Measurements from ENCODE around the gene PLCD4.

DNA sequence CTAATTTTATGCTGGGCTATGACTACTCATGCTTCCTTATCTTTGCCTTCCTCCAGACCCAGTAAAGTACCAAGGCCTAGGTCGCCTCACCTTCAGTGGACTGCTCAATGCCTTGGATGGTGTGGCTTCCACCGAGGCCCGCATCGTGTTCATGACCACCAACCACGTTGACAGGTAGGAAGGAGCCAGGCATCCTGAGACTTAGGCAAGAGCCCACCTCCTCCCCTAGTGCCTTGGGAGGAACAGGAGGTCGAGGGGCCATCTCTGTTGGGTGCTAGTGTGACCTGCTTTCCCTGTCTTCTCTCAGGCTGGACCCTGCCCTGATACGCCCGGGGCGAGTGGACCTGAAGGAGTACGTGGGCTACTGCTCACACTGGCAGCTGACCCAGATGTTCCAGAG lies 55.1 kb downstream of the PLCD4 start:
- TF ChIP-seq, protein P1, sequence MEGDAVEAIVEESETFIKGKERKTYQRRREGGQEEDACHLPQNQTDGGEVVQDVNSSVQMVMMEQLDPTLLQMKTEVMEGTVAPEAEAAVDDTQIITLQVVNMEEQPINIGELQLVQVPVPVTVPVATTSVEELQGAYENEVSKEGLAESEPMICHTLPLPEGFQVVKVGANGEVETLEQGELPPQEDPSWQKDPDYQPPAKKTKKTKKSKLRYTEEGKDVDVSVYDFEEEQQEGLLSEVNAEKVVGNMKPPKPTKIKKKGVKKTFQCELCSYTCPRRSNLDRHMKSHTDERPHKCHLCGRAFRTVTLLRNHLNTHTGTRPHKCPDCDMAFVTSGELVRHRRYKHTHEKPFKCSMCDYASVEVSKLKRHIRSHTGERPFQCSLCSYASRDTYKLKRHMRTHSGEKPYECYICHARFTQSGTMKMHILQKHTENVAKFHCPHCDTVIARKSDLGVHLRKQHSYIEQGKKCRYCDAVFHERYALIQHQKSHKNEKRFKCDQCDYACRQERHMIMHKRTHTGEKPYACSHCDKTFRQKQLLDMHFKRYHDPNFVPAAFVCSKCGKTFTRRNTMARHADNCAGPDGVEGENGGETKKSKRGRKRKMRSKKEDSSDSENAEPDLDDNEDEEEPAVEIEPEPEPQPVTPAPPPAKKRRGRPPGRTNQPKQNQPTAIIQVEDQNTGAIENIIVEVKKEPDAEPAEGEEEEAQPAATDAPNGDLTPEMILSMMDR (IDR thresholded peaks at IDR 0.05; ENCODE audit: low read depth, low read length), result no peak
- TF ChIP-seq, protein P2, sequence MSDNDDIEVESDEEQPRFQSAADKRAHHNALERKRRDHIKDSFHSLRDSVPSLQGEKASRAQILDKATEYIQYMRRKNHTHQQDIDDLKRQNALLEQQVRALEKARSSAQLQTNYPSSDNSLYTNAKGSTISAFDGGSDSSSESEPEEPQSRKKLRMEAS (IDR thresholded peaks at IDR 0.05; ENCODE audit: low read depth, low read length), result no peak
- no peak for TF ChIP-seq MYC (IDR thresholded peaks at IDR 0.05; ENCODE audit: low read depth, low read length)

All from NB4 (cell line).